Measurements from ENCODE around the gene RSBN1L. TPM values are rescaled to one million over a fixed set of nuclear protein-coding genes. Genes with fewer than 3 reads are reported as not detected.
A peak's percentile ranks its signal among the peaks of the same experiment; 100 is the strongest.

The RSBN1L gene
- total RNA-seq, 1 experiment from 2014 or later = 18.0 TPM

DNA sequence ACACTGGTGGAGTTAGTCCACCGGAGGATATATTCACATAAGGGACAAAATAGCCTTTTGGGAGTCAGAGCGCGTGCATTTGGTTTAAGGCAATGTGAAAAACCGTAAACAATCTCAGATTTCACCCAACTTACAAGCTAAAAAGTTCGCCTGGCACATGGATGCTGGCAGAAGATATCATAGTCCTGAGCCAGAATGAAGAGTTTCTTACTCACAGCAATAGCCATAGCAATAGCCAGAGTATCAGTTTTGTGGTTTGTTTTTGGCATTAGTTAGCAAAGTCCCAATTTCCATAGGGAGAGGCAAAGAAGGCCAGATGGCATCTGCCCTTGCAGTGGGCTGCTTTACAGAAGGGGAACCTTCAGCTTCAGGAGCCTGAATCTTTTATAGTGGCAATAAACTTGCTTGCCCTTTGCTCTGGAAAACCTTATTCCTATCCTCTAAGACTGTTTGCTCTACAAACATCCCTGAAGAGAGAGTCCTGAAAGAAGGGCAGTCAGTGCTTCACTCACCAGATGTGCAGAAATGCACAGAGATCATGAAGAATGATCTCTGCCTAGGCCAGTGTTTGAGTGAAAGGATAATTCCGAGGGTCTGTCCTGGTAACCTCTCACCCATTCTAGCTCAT, 28.7 kb upstream of the RSBN1L start:
- H3K27me3 ChIP-seq (ENCODE audit: control insufficient read depth, insufficient read depth, low read length) = no peaks in the 10 kb centered on the region
- intact Hi-C loops (cut with micrococcal nuclease; ENCODE audit: unreplicated experiment) = no loop called here
- DNase-seq (ENCODE audit: low read depth, low spot score) (no peak), ATAC-seq (no peak)
- in situ Hi-C loops (cut with HindIII; ENCODE audit: low pct_unique_long_range_greater_than_20kb, low sequenced_read_pairs) = no loop called here
- ChIA-PET CTCF (no interaction called here), POLR2A (no interaction called here)
- no peaks in the 10 kb centered on the region for H3K4me1 ChIP-seq (ENCODE audit: control insufficient read depth, insufficient read depth, low read length)
- H3K4me3 ChIP-seq (ENCODE audit: low read depth in 2 of 2, low read length in 2 of 2) = no peak overlapping the region
- no peaks in the 10 kb centered on the region for H3K9me3 ChIP-seq (ENCODE audit: control insufficient read depth, insufficient read depth, low read depth, low read length)
- BruUV-seq (replicated peaks) = no TSS peak
- no peaks in the 10 kb centered on the region for H3K36me3 ChIP-seq (ENCODE audit: control insufficient read depth, insufficient read depth, low read length)
- no peak overlapping the region for H3K27ac ChIP-seq (ENCODE audit: low read length)
- no peak for TF ChIP-seq REST (IDR thresholded peaks at IDR 0.05; ENCODE audit: insufficient read depth in 1 of 2, low read depth in 2 of 2, low read length in 1 of 2)
- no peak for TF ChIP-seq SIN3A (IDR thresholded peaks at IDR 0.05; ENCODE audit: borderline replicate concordance, insufficient read depth, low read depth, low read length)
- TF ChIP-seq, protein P1, sequence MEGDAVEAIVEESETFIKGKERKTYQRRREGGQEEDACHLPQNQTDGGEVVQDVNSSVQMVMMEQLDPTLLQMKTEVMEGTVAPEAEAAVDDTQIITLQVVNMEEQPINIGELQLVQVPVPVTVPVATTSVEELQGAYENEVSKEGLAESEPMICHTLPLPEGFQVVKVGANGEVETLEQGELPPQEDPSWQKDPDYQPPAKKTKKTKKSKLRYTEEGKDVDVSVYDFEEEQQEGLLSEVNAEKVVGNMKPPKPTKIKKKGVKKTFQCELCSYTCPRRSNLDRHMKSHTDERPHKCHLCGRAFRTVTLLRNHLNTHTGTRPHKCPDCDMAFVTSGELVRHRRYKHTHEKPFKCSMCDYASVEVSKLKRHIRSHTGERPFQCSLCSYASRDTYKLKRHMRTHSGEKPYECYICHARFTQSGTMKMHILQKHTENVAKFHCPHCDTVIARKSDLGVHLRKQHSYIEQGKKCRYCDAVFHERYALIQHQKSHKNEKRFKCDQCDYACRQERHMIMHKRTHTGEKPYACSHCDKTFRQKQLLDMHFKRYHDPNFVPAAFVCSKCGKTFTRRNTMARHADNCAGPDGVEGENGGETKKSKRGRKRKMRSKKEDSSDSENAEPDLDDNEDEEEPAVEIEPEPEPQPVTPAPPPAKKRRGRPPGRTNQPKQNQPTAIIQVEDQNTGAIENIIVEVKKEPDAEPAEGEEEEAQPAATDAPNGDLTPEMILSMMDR (IDR thresholded peaks at IDR 0.05) = no peak
- TF ChIP-seq POLR2AphosphoS5 (IDR thresholded peaks at IDR 0.05; ENCODE audit: low read depth, low read length) = no peak
- TF ChIP-seq TCF7L2 (IDR thresholded peaks at IDR 0.05; ENCODE audit: low read depth, low read length) = no peak

- TF ChIP-seq SIN3A (IDR thresholded peaks at IDR 0.05; ENCODE audit: borderline replicate concordance, insufficient read depth, low read depth, low read length) = no peak
- TF ChIP-seq REST (IDR thresholded peaks at IDR 0.05; ENCODE audit: insufficient read depth in 1 of 2, low read depth in 2 of 2, low read length in 1 of 2) = no peak
- TF ChIP-seq TCF7L2 (IDR thresholded peaks at IDR 0.05; ENCODE audit: low read depth, low read length) = no peak
- no peak for TF ChIP-seq POLR2AphosphoS5 (IDR thresholded peaks at IDR 0.05; ENCODE audit: low read depth, low read length)
- TF ChIP-seq, protein P1 (IDR thresholded peaks at IDR 0.05) = no peak
- no peaks in the 10 kb centered on the region for H3K4me1 ChIP-seq (ENCODE audit: control insufficient read depth, insufficient read depth, low read length)
- no peaks in the 10 kb centered on the region for H3K36me3 ChIP-seq (ENCODE audit: control insufficient read depth, insufficient read depth, low read length)
- H3K27me3 ChIP-seq (ENCODE audit: control insufficient read depth, insufficient read depth, low read length) = no peaks in the 10 kb centered on the region
- DNase-seq (ENCODE audit: low read depth, low spot score) (no peak), ATAC-seq (peak; percentile 71; the same call in 1 of the 2 replicates)
- intact Hi-C loops (cut with micrococcal nuclease; ENCODE audit: unreplicated experiment) = no loop called here
- no peaks in the 10 kb centered on the region for H3K9me3 ChIP-seq (ENCODE audit: control insufficient read depth, insufficient read depth, low read depth, low read length)
- no peak overlapping the region for H3K4me3 ChIP-seq (ENCODE audit: low read depth in 2 of 2, low read length in 2 of 2)
- H3K27ac ChIP-seq (ENCODE audit: low read length) = no peak overlapping the region
- ChIA-PET CTCF (interaction anchor here (0.6 kb wide), 1 partner anchor 16 kb away, joined by 3 read pairs; no protein-coding TSS in a partner anchor), POLR2A (interaction anchor here (0.6 kb wide), 1 partner anchor 40 kb away, joined by 16 read pairs; no protein-coding TSS in a partner anchor)
- BruUV-seq (replicated peaks) = no TSS peak
- in situ Hi-C loops (cut with HindIII; ENCODE audit: low pct_unique_long_range_greater_than_20kb, low sequenced_read_pairs) = no loop called here
Observed at GRCh38 chr7:77674878-77675277, 21.4 kb upstream of the RSBN1L start.

Data from Panc1 (cell line).